Activated naive CD4-positive, alpha-beta T cell treated with anti-CD3 and anti-CD28 coated beads for 36 hours (primary cell): ENCODE measurements around the gene FARP1. TPM values are rescaled to one million over a fixed set of nuclear protein-coding genes. Genes with fewer than 3 reads are reported as not detected.

Experiments
- CTCF ChIA-PET: fragments of 350-600 bp; sonication (Branson Sonifier 250); formaldehyde crosslinking; loops from one replicate; lab custom pipeline; 2021; ENCODE audit warnings: antibody characterized with exemption; lab: Charles Lee
- DNase-seq: peaks from one replicate; pipeline ENCODE4 v3.0.0-alpha.2; 2020
- H3K27ac Mint-ChIP-seq: one replicate; pipeline ENCODE4 v1.8.0; 2021; ENCODE audit warnings: mild to moderate bottlenecking, mixed read lengths
- H3K27me3 Mint-ChIP-seq: one replicate; pipeline ENCODE4 v1.8.0; 2021; ENCODE audit warnings: low read depth, mixed read lengths
- H3K36me3 Mint-ChIP-seq: one replicate; pipeline ENCODE4 v1.8.0; 2021; ENCODE audit warnings: low read depth, mixed read lengths
- H3K4me1 Mint-ChIP-seq: one replicate; pipeline ENCODE4 v1.8.0; 2021; ENCODE audit warnings: low read depth, mixed read lengths
- H3K4me3 Mint-ChIP-seq: one replicate; pipeline ENCODE4 v1.8.0; 2021; ENCODE audit warnings: mild to moderate bottlenecking, moderate library complexity, mixed read lengths
- H3K9me3 Mint-ChIP-seq: one replicate; pipeline ENCODE4 v1.8.0; 2021; ENCODE audit warnings: mixed read lengths
- intact Hi-C: fragments of 100-400 bp; cut with micrococcal nuclease; formaldehyde crosslinking; loops from one replicate; pipeline ENCODE4 v1.15.1; 2023
- total RNA-seq, 2 experiments: library from RNA; stranded (reverse); gene quantifications; one replicate each; pipeline ENCODE4 v1.2.3, GENCODE V29; 2021

Gene FARP1
- total RNA-seq, 2 experiments from 2014 or later, result 0.27 to 0.38 TPM

DNA sequence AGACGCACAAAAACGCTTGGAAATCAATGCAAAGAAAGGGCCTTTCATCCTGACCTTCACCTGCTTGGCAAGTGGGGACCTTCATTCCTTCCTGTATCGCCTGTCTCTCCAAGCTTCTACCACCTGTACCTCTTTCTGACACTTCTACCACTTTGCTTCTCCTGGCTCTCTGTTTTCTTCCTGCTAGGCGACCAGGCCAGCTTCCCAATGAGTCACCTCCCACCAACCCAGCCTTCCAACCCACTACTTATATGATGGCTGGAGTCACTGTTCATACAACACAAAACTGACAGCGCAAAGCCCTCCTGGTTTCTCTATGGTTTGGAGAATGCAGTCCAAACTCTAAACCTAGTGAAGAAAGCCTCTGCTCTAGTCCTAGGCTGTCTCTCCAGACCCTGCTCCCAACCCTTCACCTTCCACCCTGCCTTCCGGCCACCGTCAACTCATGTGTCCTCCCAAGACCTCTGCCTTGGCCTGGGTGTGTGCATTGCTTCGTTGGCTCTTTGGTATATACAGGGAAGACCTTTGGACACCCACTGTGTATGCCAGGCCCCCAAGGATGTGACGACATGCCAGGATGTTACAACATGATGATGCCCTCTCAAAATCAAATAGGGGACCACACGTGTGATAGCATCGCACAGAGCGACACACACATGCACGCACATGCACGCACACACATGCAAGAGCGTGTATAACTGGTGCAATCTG is 285.5 kb downstream of the FARP1 start:
- DNase-seq, result no peak
- intact Hi-C loops, result no loop called here
- H3K27ac Mint-ChIP-seq, result no peak overlapping the region
- H3K36me3 Mint-ChIP-seq, result no peaks in the 10 kb centered on the region
- peaks cover 2% of the 10 kb centered on the region for H3K27me3 Mint-ChIP-seq
- CTCF ChIA-PET, result interaction anchor here (0.9 to 1.1 kb wide), 2 partner anchors 10 to 225 kb away, joined by 3 to 4 read pairs; no protein-coding TSS in a partner anchor
- no peak overlapping the region for H3K4me3 Mint-ChIP-seq
- no peaks in the 10 kb centered on the region for H3K4me1 Mint-ChIP-seq
- H3K9me3 Mint-ChIP-seq, result no peaks in the 10 kb centered on the region

DNA sequence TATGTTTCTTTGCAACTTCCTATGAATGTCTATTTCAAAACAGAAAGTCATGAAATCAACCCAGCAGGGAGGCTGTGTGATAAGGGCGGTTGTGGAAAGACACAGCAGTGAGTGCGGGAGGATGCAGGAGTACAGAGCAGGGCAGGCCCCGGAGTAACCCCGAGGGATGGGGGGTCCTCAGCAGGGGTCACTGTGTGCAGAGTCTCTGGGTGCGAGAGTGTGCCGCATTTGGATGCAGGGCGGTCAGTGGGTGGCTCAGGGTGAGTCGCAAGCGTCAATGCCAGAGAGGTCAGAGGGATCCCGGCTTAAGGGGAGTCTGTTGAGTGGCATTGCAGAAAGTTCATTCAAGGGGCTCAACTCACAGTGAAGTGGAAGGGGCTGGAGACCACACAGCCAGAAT is 286.2 kb downstream of the FARP1 start:
- H3K9me3 Mint-ChIP-seq, result no peaks in the 10 kb centered on the region
- no peak for DNase-seq
- peaks cover 2% of the 10 kb centered on the region for H3K27me3 Mint-ChIP-seq
- H3K4me1 Mint-ChIP-seq, result no peaks in the 10 kb centered on the region
- no peak overlapping the region for H3K4me3 Mint-ChIP-seq
- no peaks in the 10 kb centered on the region for H3K36me3 Mint-ChIP-seq
- H3K27ac Mint-ChIP-seq, result no peak overlapping the region
- CTCF ChIA-PET, result no interaction called here
- intact Hi-C loops, result no loop called here

DNA sequence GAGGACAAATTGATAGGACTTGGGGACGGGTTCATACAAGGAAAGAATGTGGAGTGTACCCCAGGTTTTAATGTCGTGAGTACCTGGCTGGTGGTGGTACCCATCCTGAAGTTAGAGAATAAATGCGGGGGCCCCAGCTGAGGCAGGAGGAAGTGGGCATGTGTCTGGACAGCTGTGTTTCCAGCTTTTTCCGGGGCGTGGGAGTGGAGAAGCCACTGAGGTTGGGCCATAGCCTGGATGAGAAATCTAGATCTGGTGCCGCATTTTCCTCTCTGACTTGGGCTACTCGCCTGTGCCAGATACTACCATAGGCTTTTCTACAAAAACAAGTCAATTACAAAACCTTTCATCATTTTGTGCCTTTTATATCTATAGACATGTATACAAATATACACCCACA is 286.6 kb downstream of the FARP1 start:
- Mint-ChIP-seq H3K27me3 (peaks cover 2% of the 10 kb centered on the region), H3K4me1 (no peaks in the 10 kb centered on the region), H3K9me3 (no peaks in the 10 kb centered on the region), H3K27ac (no peak overlapping the region), H3K4me3 (no peak overlapping the region), H3K36me3 (no peaks in the 10 kb centered on the region)
- CTCF ChIA-PET, result interaction anchor here (1.7 kb wide), 1 partner anchor 244 kb away, joined by 6 read pairs; no protein-coding TSS in a partner anchor
- DNase-seq, result no peak
- intact Hi-C loops, result no loop called here

DNA sequence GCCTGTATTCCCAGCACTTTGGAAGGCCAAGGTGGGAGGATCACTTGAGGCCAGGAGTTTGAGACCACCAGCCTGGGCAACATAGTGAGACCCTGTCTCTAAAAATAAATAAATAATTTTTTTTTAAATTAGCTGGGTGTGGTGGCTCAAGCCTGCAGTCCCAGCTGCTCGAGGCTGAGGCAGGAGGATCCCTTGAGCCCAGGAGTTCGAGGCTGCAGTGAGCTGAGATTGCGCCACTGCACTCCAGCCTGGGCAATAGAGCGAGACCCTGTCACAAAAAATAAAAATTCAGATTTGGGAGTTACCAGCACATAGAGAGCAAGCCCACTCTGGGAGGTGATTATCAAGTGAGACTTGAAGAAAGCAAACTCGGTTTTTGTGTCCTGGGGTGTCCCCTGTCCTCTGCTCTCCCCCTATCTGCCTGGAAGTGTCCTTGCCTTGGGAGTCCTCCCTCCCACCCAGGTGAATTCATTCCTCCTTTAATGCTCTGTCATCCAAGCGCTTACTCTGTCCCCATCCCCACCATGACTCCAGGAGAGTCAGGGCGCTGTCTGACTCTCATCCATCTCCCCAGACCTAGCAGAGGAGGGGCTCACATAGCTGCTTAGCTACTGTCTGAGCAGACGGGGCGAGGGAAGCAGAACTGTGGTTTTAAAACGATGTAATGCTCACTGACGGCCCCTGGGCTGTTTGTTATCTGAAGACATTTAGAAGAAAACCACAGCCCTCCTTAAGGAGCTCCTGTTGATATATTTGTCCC is 287.3 kb downstream of the FARP1 start:
- CTCF ChIA-PET, result interaction anchor here (0.6 to 2.1 kb wide), 7 partner anchors 15 to 576 kb away, joined by 3 to 7 read pairs (median 3); no protein-coding TSS in a partner anchor
- H3K9me3 Mint-ChIP-seq, result no peaks in the 10 kb centered on the region
- no peak overlapping the region for H3K27ac Mint-ChIP-seq
- DNase-seq, result no peak
- H3K4me3 Mint-ChIP-seq, result no peak overlapping the region
- intact Hi-C loops, result no loop called here
- no peaks in the 10 kb centered on the region for H3K36me3 Mint-ChIP-seq
- H3K4me1 Mint-ChIP-seq, result no peaks in the 10 kb centered on the region
- peaks cover 2% of the 10 kb centered on the region for H3K27me3 Mint-ChIP-seq

DNA sequence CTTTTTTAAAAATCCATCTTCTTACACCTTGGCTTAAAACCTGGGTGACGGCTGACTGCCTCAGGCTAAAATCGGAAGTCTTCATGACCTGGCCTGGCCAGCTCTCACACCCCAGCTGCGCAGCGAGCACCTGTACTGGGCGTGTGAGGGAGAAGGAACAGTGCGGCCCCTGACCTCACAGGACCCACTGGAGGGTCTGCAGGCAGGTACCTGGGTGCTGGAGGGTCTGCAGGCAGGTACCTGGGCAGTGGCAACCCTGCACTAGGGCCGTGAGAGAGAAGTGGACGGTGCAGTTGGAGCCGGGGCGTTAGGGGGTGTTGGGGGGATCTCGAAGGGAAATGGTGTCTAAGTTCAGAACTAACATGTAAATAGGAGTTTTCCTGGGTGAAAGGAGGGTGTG is 289.7 kb downstream of the FARP1 start:
- CTCF ChIA-PET, result no interaction called here
- Mint-ChIP-seq H3K4me1 (no peaks in the 10 kb centered on the region), H3K27me3 (peaks cover 2% of the 10 kb centered on the region), H3K36me3 (no peaks in the 10 kb centered on the region), H3K27ac (no peak overlapping the region), H3K9me3 (no peaks in the 10 kb centered on the region), H3K4me3 (no peak overlapping the region)
- DNase-seq, result no peak
- intact Hi-C loops, result no loop called here

DNA sequence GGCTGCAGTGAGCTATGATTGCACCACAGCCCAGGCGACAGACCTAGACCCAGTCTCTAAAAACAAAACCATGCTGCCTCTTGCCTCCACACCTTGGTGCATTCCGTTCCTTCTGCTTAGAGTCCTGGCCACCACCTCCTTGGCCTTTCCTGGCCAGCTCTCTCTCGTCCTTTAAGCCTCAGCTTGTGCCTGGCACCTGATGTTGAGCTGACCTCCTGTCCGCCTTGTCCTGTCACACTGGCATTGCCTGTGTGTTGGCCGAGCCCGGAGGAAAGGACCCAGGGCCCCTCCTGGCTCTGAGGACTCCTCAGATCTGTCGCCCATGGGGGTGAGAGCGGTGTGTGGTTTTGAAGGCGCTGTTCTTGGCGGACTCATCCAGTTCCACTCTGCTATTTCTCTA is 290.8 kb downstream of the FARP1 start:
- CTCF ChIA-PET, result interaction anchor here (0.5 to 0.8 kb wide), 2 partner anchors 220 to 317 kb away, joined by 3 to 4 read pairs; no protein-coding TSS in a partner anchor
- no peaks in the 10 kb centered on the region for H3K36me3 Mint-ChIP-seq

DNA sequence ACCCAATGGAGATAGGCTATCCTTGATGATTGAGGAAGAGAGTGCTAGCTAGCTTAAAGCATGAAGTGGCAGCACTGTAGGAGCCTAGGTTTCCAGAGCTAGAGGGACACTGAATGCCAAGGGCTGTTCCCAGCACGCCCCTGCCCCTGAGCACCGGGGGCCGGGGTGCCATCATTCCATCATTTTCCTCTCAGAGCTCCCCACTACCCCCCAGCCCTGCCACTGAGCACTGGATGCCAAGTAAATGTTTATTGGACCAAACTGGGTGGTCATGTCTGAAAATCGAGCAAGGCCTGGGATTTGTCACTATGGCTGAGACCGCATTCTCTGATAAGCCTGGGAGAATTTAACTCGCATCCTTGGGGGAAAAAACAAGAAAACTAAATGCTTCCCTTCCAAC is 291.2 kb downstream of the FARP1 start:
- CTCF ChIA-PET, result interaction anchor here (0.8 kb wide), 1 partner anchor 219 kb away, joined by 3 read pairs; no protein-coding TSS in a partner anchor
- H3K4me3 Mint-ChIP-seq, result no peak overlapping the region
- H3K9me3 Mint-ChIP-seq, result no peaks in the 10 kb centered on the region

More for the DNA sequence above, 290.8 kb downstream of the FARP1 start:
- Mint-ChIP-seq H3K27me3 (peaks cover 2% of the 10 kb centered on the region), H3K27ac (no peak overlapping the region), H3K4me1 (no peaks in the 10 kb centered on the region), H3K4me3 (no peak overlapping the region), H3K9me3 (no peaks in the 10 kb centered on the region)
- no peak for DNase-seq
- intact Hi-C loops, result no loop called here

DNA sequence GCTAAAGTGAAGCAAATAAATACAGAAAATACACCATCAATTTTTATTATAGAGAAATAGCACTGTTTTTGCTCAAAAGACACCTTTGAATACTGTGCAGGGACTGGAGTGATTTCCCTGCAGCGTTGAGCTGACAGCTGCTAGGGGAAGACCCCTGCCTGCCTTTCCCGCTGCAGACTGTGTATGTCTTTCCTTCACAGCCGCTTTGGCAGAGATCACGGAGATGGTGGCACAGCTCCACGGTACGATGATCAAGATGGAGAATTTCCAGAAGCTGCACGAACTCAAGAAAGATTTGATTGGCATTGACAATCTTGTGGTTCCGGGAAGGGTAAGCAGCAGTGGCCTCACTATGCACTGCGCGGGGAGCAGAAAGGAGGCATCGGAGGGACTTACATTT is 292.5 kb downstream of the FARP1 start:
- Mint-ChIP-seq H3K27ac (no peak overlapping the region), H3K4me1 (no peaks in the 10 kb centered on the region), H3K36me3 (no peaks in the 10 kb centered on the region), H3K4me3 (no peak overlapping the region), H3K27me3 (peaks cover 2% of the 10 kb centered on the region), H3K9me3 (no peaks in the 10 kb centered on the region)
- CTCF ChIA-PET, result interaction anchor here (1.3 kb wide), 1 partner anchor 238 kb away, joined by 3 read pairs; no protein-coding TSS in a partner anchor
- no peak for DNase-seq
- intact Hi-C loops, result no loop called here

More for the DNA sequence above, 291.2 kb downstream of the FARP1 start:
- H3K4me1 Mint-ChIP-seq, result no peaks in the 10 kb centered on the region
- no peak overlapping the region for H3K27ac Mint-ChIP-seq
- H3K36me3 Mint-ChIP-seq, result no peaks in the 10 kb centered on the region
- H3K27me3 Mint-ChIP-seq, result peaks cover 2% of the 10 kb centered on the region
- intact Hi-C loops, result no loop called here
- no peak for DNase-seq

DNA sequence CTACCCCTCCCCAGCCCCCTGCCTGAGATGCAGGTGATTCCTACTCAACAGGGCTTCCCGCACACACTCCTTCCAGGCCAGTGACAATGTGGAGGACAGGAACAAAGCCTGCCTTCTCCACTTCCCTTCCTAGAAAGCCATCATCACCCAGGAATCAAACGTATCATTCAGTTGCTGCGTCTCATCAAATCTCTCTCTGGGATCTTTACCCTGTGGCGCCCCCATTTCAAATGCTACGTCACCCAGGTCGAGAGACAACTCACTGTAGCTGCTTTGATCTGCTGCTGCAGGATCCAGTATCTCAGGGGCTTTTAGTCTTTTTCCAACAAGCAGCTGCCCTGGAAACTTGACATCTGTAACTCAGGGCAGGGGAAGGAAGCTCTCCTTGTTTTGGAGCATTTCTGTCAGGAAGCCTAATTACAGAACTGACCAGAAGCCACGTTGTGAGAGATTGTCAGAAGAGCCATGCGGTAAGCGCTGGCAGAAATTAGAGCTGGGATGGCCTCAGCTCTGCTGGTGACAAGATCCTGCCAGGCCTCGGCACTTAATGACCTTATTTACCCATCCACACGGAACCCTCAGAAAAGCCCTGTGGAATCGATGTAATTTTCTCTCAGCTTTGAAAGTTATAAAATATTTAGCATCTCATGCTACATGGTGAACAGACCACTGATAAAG is 293.5 kb downstream of the FARP1 start:
- Mint-ChIP-seq H3K4me1 (no peaks in the 10 kb centered on the region), H3K27me3 (peaks cover 2% of the 10 kb centered on the region), H3K27ac (no peak overlapping the region), H3K36me3 (no peaks in the 10 kb centered on the region), H3K9me3 (no peaks in the 10 kb centered on the region), H3K4me3 (no peak overlapping the region)
- DNase-seq, result no peak
- intact Hi-C loops, result no loop called here
- CTCF ChIA-PET, result interaction anchor here (0.6 to 1.3 kb wide), 3 partner anchors 9 to 237 kb away, joined by 3 to 4 read pairs (median 3); no protein-coding TSS in a partner anchor

DNA sequence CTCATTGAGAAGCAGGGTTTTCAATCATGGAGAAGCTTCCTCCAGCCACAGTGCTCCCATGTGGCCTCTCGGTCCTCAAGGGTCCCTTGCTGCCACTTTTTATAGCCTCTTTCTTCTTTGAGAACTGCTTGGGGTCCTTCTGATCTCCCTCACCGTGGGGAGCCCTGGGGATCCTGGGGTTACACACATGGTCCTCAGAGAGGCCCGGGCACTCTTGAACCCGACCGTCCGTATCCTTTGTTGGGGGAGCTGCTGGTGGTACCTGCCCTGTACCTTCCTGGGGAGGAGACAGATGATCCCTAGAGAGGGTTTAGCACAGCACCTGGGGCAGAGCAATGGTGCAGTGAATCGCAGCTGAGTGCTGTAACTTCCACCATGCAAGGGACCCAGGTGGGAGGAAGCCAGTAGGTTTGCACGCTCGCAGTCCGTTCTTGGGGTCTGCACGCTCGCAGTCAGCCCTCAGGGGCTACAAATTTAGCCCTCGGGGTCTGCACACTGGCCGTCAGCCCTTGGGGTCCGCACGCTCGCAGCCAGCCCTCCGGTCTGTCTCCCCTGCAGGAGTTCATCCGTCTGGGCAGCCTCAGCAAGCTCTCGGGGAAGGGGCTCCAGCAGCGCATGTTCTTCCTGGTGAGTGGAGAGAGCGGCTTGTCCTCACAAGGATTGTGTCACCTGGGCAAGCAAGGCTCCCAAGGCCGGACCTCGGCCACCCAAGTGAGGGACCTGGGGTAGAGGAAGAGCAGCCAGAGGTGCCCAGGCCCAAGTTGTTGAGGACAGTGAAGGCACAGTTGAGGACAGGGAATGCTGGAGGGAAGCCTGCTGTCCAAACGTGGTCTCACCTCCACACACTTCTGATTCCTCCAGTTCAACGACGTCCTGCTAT is 295.6 kb downstream of the FARP1 start:
- CTCF ChIA-PET, result no interaction called here
- H3K36me3 Mint-ChIP-seq, result no peaks in the 10 kb centered on the region
- no peak for DNase-seq
- no peak overlapping the region for H3K4me3 Mint-ChIP-seq
- no peaks in the 10 kb centered on the region for H3K4me1 Mint-ChIP-seq
- intact Hi-C loops, result no loop called here
- no peaks in the 10 kb centered on the region for H3K9me3 Mint-ChIP-seq
- H3K27ac Mint-ChIP-seq, result no peak overlapping the region
- H3K27me3 Mint-ChIP-seq, result no peaks in the 10 kb centered on the region

DNA sequence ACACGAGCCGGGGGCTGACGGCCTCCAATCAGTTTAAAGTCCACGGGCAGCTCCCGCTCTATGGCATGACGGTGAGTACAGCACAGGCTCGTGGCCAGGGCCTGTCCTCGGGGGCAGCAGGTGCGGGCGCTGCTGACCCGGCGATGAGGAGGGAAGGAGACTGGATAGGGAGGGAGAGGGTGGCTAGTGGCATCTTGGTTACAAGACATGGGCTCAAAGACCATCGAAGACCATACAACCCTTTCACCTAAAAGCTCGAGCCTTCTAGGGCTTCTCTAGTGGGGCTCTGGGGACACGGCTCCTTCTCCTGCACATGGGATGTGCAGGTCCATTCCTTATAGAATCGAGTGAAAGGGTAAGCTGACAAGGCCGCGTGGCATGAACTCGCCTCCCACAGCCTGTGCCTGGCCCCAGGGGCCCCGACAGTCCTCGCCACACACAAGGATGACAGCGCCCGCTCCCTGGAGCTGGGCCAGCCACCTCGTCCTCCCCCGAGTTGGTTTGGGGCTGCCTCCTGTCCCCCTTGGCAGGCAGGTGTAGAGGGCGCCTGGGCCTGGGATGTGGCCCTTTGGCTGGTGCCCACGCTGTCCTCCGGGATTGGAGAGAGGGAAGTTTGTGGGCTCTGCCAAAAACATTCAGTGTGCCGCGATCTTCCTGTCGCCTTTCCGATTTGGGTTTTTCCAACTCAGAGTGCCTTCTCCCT is 296.4 kb downstream of the FARP1 start:
- H3K27ac Mint-ChIP-seq, result no peak overlapping the region
- no peaks in the 10 kb centered on the region for H3K27me3 Mint-ChIP-seq
- H3K4me1 Mint-ChIP-seq, result no peaks in the 10 kb centered on the region
- no peaks in the 10 kb centered on the region for H3K36me3 Mint-ChIP-seq
- intact Hi-C loops, result no loop called here
- CTCF ChIA-PET, result interaction anchor here (9.3 kb wide), 1 partner anchor 213 kb away, joined by 160 read pairs; no protein-coding TSS in a partner anchor
- H3K4me3 Mint-ChIP-seq, result no peak overlapping the region
- no peaks in the 10 kb centered on the region for H3K9me3 Mint-ChIP-seq
- no peak for DNase-seq
